MM.1S (cell line): ENCODE measurements around the gene IL1RL1.
"Not testable (repeated sequence)": the region's sequence is repeated elsewhere in the genome, so short reads cannot be mapped to it uniquely, and the experiment has no call there.

Source experiments
- DNase-seq: peaks from one replicate; pipeline ENCODE4 v3.0.0-alpha.2; 2015
- H2AFZ ChIP-seq: fragments of 300-600 bp; sonication (generic); 2 replicates; pipeline ENCODE4 v1.6.0; 2016; ENCODE audit warnings: antibody characterized with exemption, low read length
- H3F3A ChIP-seq: fragments of 300-600 bp; sonication (generic); 2 replicates; pipeline ENCODE4 v1.6.1; 2016; ENCODE audit warnings: mild to moderate bottlenecking, antibody characterized with exemption, low read length, moderate library complexity, mixed read lengths; ENCODE audit not compliant: insufficient read depth
- H3K27ac ChIP-seq: fragments of 300-600 bp; sonication (generic); 2 replicates; pipeline ENCODE4 v1.5.1; 2016; ENCODE audit warnings: mild to moderate bottlenecking, low read length
- H3K27me3 ChIP-seq: fragments of 300-600 bp; sonication (generic); replicated peaks from 2 replicates; pipeline ENCODE4 v1.6.0; 2016; ENCODE audit warnings: low read length; ENCODE audit not compliant: insufficient read depth
- H3K36me3 ChIP-seq: fragments of 300-600 bp; sonication (generic); replicated peaks from 2 replicates; pipeline ENCODE4 v1.6.1; 2016; ENCODE audit warnings: mild to moderate bottlenecking, low read length, mixed read lengths; ENCODE audit not compliant: insufficient read depth
- H3K4me1 ChIP-seq: fragments of 300-600 bp; sonication (generic); 2 replicates; pipeline ENCODE4 v1.6.1; 2016; ENCODE audit warnings: low read length, mixed read lengths
- H3K4me2 ChIP-seq: fragments of 300-600 bp; sonication (generic); 2 replicates; pipeline ENCODE4 v1.6.0; 2016; ENCODE audit warnings: low read depth, low read length
- H3K4me3 ChIP-seq: fragments of 300-600 bp; sonication (generic); 2 replicates; pipeline ENCODE4 v1.5.1; 2016; ENCODE audit warnings: low read length, mixed read lengths
- H3K79me2 ChIP-seq: fragments of 300-600 bp; sonication (generic); 2 replicates; pipeline ENCODE4 v1.6.1; 2016; ENCODE audit warnings: mixed run types, low read length, mixed read lengths
- H3K9ac ChIP-seq: fragments of 300-600 bp; sonication (generic); 2 replicates; pipeline ENCODE4 v1.6.1; 2016; ENCODE audit warnings: low read length, mixed read lengths
- H3K9me2 ChIP-seq: fragments of 300-600 bp; sonication (generic); replicated peaks from 2 replicates; pipeline ENCODE4 v1.6.1; 2016; ENCODE audit warnings: mild to moderate bottlenecking, low read length, mixed read lengths; ENCODE audit not compliant: insufficient read depth
- H3K9me3 ChIP-seq: fragments of 300-600 bp; sonication (generic); replicated peaks from 2 replicates; pipeline ENCODE4 v1.6.1; 2016; ENCODE audit warnings: mild to moderate bottlenecking, low read length, mixed read lengths; ENCODE audit not compliant: insufficient read depth
- H4K20me1 ChIP-seq: fragments of 300-600 bp; sonication (generic); 2 replicates; pipeline ENCODE4 v1.6.1; 2016; ENCODE audit warnings: mild to moderate bottlenecking, low read length, moderate library complexity, mixed read lengths; ENCODE audit not compliant: insufficient read depth
- EZH2 ChIP-seq: fragments of 300-600 bp; sonication (generic); optimal IDR thresholded peaks from 2 replicates; pipeline ENCODE3; 2017; ENCODE audit warnings: low read depth, mild to moderate bottlenecking, antibody characterized with exemption, low read length, mixed read lengths
- EZH2phosphoT487 ChIP-seq: fragments of 300-600 bp; sonication (generic); IDR thresholded peaks from 2 replicates; pipeline ENCODE4 v1.6.1; 2018; ENCODE audit warnings: antibody characterized with exemption, low read length
- TF ChIP-seq, protein P1 (sequence below): fragments of 300-600 bp; sonication (generic); IDR thresholded peaks from 2 replicates; pipeline ENCODE4 v1.5.1; 2016; ENCODE audit warnings: antibody characterized with exemption, low read length, mixed read lengths

IL1RL1 gene

DNA sequence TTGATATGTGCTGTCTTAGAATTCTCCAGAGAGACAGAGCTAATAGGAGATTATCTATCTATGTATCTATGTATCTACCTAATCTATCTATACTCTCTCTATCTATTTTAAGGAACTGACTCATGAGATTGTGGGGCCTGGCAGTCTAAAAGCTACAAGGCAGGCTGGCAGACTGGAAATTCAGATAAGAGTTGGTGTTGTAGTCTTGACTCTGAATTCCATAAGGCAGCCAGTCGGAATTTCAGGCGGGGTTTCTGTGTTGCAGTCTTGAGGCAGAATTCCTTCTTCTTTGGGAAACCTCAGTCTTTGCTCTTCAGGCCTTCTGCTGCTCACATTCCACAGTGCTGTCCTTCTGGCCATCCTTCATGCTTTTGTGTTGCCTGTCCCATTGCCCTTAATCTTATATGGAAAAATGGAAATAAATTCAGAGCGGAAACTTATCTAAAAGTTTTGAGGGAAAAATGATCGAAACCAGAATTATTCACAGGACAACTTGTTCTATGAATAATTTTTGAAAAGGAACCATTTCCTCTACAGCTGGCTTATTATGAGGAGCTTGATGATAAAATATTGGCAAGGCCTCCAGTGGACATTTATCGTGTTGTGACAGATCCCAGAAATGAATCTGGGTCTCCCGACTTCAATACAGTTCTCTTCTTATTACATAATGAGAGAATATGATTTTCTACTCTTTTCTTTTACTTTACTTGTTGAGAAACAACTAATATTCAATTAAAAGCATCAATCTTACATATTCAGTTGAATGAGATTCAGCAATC is 10.8 kb downstream of the IL1RL1 start:
- Histone ChIP-seq H3K36me3 (no peaks in the 10 kb centered on the region), H4K20me1 (no peaks in the 10 kb centered on the region), H3K4me3 (no peak overlapping the region), H3K4me1 (no peaks in the 10 kb centered on the region), H3K4me2 (no peak overlapping the region), H3F3A (no peaks in the 10 kb centered on the region), H3K27ac (no peak overlapping the region), H3K9me2 (no peaks in the 10 kb centered on the region), H3K79me2 (no peaks in the 10 kb centered on the region), H3K9ac (no peak overlapping the region), H3K9me3 (no peaks in the 10 kb centered on the region), H2AFZ (no peak overlapping the region), H3K27me3 (no peaks in the 10 kb centered on the region)
- TF ChIP-seq EZH2phosphoT487, result no peak
- TF ChIP-seq EZH2, result no peak
- TF ChIP-seq, protein P1, sequence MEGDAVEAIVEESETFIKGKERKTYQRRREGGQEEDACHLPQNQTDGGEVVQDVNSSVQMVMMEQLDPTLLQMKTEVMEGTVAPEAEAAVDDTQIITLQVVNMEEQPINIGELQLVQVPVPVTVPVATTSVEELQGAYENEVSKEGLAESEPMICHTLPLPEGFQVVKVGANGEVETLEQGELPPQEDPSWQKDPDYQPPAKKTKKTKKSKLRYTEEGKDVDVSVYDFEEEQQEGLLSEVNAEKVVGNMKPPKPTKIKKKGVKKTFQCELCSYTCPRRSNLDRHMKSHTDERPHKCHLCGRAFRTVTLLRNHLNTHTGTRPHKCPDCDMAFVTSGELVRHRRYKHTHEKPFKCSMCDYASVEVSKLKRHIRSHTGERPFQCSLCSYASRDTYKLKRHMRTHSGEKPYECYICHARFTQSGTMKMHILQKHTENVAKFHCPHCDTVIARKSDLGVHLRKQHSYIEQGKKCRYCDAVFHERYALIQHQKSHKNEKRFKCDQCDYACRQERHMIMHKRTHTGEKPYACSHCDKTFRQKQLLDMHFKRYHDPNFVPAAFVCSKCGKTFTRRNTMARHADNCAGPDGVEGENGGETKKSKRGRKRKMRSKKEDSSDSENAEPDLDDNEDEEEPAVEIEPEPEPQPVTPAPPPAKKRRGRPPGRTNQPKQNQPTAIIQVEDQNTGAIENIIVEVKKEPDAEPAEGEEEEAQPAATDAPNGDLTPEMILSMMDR, result no peak
- no peak for DNase-seq

DNA sequence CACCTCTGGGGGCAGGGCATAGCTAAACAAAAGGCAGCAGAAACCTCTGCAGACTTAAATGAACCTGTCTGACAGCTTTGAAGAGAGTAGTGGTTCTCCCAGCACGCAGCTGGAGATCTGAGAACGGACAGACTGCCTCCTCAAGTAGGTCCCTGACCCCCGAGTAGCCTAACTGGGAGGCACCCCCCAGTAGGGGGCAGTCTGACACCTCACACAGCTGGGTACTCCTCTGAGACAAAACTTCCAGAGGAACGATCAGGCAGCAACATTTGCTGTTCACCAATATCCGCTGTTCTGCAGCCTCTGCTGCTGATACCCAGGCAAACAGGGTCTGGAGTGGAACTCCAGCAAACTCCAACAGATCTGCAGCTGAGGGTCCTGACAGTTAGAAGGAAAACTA is 13.6 kb downstream of the IL1RL1 start:
- H3K9me2 ChIP-seq, H3K36me3 ChIP-seq, H4K20me1 ChIP-seq, H3K4me2 ChIP-seq, H3K4me3 ChIP-seq, H3K27ac ChIP-seq, H3F3A ChIP-seq, H2AFZ ChIP-seq, H3K9me3 ChIP-seq, H3K9ac ChIP-seq, H3K79me2 ChIP-seq, H3K4me1 ChIP-seq, DNase-seq, H3K27me3 ChIP-seq: not testable (repeated sequence)

DNA sequence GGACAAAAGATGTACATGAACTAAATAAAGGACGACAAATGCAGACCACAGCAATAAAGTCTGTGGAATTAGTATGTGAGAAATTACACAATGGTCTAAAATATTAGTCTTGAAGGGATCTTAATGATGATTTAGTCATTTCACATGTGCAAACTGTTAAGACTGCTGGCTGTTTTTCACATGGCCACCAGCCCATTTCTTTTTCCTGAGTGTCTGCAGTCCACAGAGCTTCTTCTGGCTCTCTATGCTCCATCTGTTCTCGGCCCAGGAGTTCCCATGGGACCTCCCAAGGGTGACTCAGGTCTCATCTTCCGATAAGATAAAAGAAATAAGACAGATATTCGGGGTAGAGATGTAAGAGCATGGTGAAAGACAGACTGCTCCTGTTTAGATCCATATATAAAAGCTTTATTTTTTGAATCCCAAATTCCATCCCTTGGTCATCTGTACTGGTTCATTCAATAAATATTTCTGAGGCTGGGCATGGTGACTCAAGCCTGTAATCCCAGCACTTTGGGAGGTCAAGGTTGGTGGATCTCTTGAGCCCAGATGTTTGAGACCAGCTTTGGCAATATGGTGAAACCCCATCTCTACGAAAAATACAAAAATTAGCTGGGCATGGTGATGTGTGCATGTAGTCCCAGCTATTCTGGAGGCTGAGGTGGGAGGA is 20.1 kb downstream of the IL1RL1 start:
- Histone ChIP-seq H4K20me1 (no peaks in the 10 kb centered on the region), H3K4me2 (no peak overlapping the region), H3K9me2 (no peaks in the 10 kb centered on the region), H3F3A (no peaks in the 10 kb centered on the region), H3K4me1 (no peaks in the 10 kb centered on the region), H3K9ac (no peak overlapping the region), H3K27ac (no peak overlapping the region), H3K27me3 (no peaks in the 10 kb centered on the region), H3K36me3 (no peaks in the 10 kb centered on the region), H3K79me2 (no peaks in the 10 kb centered on the region), H3K4me3 (no peak overlapping the region), H2AFZ (no peak overlapping the region), H3K9me3 (no peaks in the 10 kb centered on the region)
- TF ChIP-seq EZH2, result no peak
- no peak for DNase-seq

DNA sequence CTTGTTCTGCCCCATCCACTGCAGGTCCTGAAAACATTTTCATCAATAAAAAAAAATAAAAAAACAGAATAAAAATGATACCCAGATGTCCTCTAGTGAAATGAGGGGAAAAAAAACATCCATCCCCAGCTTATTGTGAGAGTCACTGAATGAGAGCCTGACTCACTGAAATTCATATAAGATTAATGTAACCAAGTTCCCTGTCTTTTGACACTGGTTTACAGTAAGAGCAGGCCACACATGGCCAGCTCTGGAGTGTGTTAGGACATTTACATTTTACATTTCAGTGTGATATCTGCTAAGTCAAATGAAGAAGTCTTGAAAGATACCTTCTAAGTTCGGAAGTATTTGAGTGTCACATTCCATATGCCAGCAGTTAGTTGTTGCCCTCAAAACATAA is 23.1 kb downstream of the IL1RL1 start:
- H3K4me3 ChIP-seq, result no peak overlapping the region
- H3K79me2 ChIP-seq, result no peaks in the 10 kb centered on the region
- no peaks in the 10 kb centered on the region for H3F3A ChIP-seq
- no peak overlapping the region for H3K4me2 ChIP-seq
- H3K9ac ChIP-seq, result no peak overlapping the region
- H3K9me3 ChIP-seq, result no peaks in the 10 kb centered on the region
- no peaks in the 10 kb centered on the region for H3K9me2 ChIP-seq
- no peaks in the 10 kb centered on the region for H3K36me3 ChIP-seq
- no peak overlapping the region for H2AFZ ChIP-seq
- DNase-seq, result no peak
- H3K4me1 ChIP-seq, result peaks cover 10% of the 10 kb centered on the region; the same call in 1 of the 2 replicates
- TF ChIP-seq EZH2 (no peak), EZH2phosphoT487 (no peak)
- TF ChIP-seq, protein P1, result no peak
- no peak overlapping the region for H3K27ac ChIP-seq
- no peaks in the 10 kb centered on the region for H3K27me3 ChIP-seq
- no peaks in the 10 kb centered on the region for H4K20me1 ChIP-seq
